ENCODE results near the gene SLC16A3. TPM values are rescaled to one million over a fixed set of nuclear protein-coding genes. Genes with fewer than 3 reads are reported as not detected.

SLC16A3 gene
- total RNA-seq, 2 donors from 2014 or later: 5.0 to 69.2 TPM

- WGBS: 71% methylated on average over 20 of the region's 21 CpGs
- TF ChIP-seq POLR2AphosphoS5 (IDR thresholded peaks at IDR 0.05): no peak
- TF ChIP-seq CTCF (IDR thresholded peaks at IDR 0.05): no peak
- TF ChIP-seq POLR2A (IDR thresholded peaks at IDR 0.05): no peak
- H3K4me3 ChIP-seq: no peak overlapping the region
- H3K27me3 ChIP-seq (replicated peaks; ENCODE audit: insufficient read depth): no peaks in the 10 kb centered on the region
- H3K27ac ChIP-seq: peak overlapping the region in 1 of 2 donors; percentile 88
- no peak for DNase-seq (ENCODE audit: low spot score)
- intact Hi-C loops (cut with DNase I): loop anchor here (10.0 kb wide), 1 partner anchor 62 kb away; no protein-coding TSS in a partner anchor
- no peaks in the 10 kb centered on the region for H3K36me3 ChIP-seq
- H3K9me3 ChIP-seq: no peaks in the 10 kb centered on the region
- H3K4me1 ChIP-seq (replicated peaks): peaks cover 27% of the 10 kb centered on the region
These were observed 4.3 kb downstream of the SLC16A3 start for GRCh38 chr17:82232876-82233785.

GRCh38 chr17:82234211-82235055, 5.6 kb downstream of the SLC16A3 start:
- TF ChIP-seq POLR2AphosphoS5 (IDR thresholded peaks at IDR 0.05) (no peak), POLR2A (IDR thresholded peaks at IDR 0.05) (peak; percentile 13)
- H3K27me3 ChIP-seq (replicated peaks; ENCODE audit: insufficient read depth): no peaks in the 10 kb centered on the region
- 34% methylated on average over 17 of the region's 26 CpGs for WGBS
- no peaks in the 10 kb centered on the region for H3K9me3 ChIP-seq
- DNase-seq (ENCODE audit: low spot score): no peak
- H3K4me1 ChIP-seq (replicated peaks): peaks cover 37% of the 10 kb centered on the region
- H3K4me3 ChIP-seq: no peak overlapping the region
- intact Hi-C loops (cut with DNase I): loop anchor here (10.0 kb wide), 1 partner anchor 60 kb away; no protein-coding TSS in a partner anchor
- H3K27ac ChIP-seq: peak overlapping the region in 1 of 2 donors; percentile 33
- no peaks in the 10 kb centered on the region for H3K36me3 ChIP-seq

GRCh38 chr17:82235056-82235774, 6.4 kb downstream of the SLC16A3 start:
- Histone ChIP-seq H3K4me3 (no peak overlapping the region), H3K9me3 (no peaks in the 10 kb centered on the region), H3K4me1 (replicated peaks) (peaks cover 39% of the 10 kb centered on the region), H3K27ac (peak overlapping the region in 1 of 2 donors; percentile 33), H3K27me3 (replicated peaks; ENCODE audit: insufficient read depth) (no peaks in the 10 kb centered on the region), H3K36me3 (no peaks in the 10 kb centered on the region)
- TF ChIP-seq CTCF (IDR thresholded peaks at IDR 0.05) (no peak), POLR2AphosphoS5 (IDR thresholded peaks at IDR 0.05) (no peak), POLR2A (IDR thresholded peaks at IDR 0.05) (no peak)
- intact Hi-C loops (cut with DNase I): loop anchor here (10.0 kb wide), 1 partner anchor 60 kb away; no protein-coding TSS in a partner anchor
- 61% methylated on average over 18 of the region's 19 CpGs for WGBS
- DNase-seq (ENCODE audit: low spot score): no peak

- Histone ChIP-seq H3K36me3 (no peaks in the 10 kb centered on the region), H3K4me3 (no peak overlapping the region), H3K9me3 (no peaks in the 10 kb centered on the region), H3K4me1 (replicated peaks) (peaks cover 43% of the 10 kb centered on the region), H3K27me3 (replicated peaks; ENCODE audit: insufficient read depth) (no peaks in the 10 kb centered on the region), H3K27ac (peak overlapping the region; percentile 21 to 33)
- intact Hi-C loops (cut with DNase I): loop anchor here (10.0 kb wide), 1 partner anchor 59 kb away; no protein-coding TSS in a partner anchor
- 67% methylated on average over 12 of the region's 15 CpGs for WGBS
- TF ChIP-seq CTCF (IDR thresholded peaks at IDR 0.05) (no peak), POLR2AphosphoS5 (IDR thresholded peaks at IDR 0.05) (no peak), POLR2A (IDR thresholded peaks at IDR 0.05) (peak; percentile 13)
- no peak for DNase-seq (ENCODE audit: low spot score)
These were observed 6.9 kb downstream of the SLC16A3 start for GRCh38 chr17:82235775-82236141.

All from prostate gland (tissue), 2 donors.